Stimulated activated CD4-positive, alpha-beta T cell treated with anti-CD3 and anti-CD28 coated beads, Interleukin-15, amount 100 ng/mL, for 24 hours (primary cell): ENCODE results near the gene MIP.
A peak's percentile ranks its signal among the peaks of the same experiment; 100 is the strongest.
"Not testable (repeated sequence)": the region's sequence is repeated elsewhere in the genome, so short reads cannot be mapped to it uniquely, and the experiment has no call there.

ENCODE experiments used
- DNase-seq: peaks from one replicate; pipeline ENCODE4 v3.0.0-alpha.2; 2020

The MIP gene

GRCh38 chr12:56454557-56454956 lies at the start of gene MIP:
Gene MIP (minus strand): TSS chr12:56454657. CDS start chr12:56454613, 44 bp downstream.
- DNase-seq = no peak

GRCh38 chr12:56499879-56500278 lies 45.4 kb upstream of the MIP start:
- not testable (repeated sequence) for DNase-seq

- DNase-seq = not testable (repeated sequence)
These were observed 45.0 kb upstream of the MIP start for GRCh38 chr12:56499452-56499851.

DNA sequence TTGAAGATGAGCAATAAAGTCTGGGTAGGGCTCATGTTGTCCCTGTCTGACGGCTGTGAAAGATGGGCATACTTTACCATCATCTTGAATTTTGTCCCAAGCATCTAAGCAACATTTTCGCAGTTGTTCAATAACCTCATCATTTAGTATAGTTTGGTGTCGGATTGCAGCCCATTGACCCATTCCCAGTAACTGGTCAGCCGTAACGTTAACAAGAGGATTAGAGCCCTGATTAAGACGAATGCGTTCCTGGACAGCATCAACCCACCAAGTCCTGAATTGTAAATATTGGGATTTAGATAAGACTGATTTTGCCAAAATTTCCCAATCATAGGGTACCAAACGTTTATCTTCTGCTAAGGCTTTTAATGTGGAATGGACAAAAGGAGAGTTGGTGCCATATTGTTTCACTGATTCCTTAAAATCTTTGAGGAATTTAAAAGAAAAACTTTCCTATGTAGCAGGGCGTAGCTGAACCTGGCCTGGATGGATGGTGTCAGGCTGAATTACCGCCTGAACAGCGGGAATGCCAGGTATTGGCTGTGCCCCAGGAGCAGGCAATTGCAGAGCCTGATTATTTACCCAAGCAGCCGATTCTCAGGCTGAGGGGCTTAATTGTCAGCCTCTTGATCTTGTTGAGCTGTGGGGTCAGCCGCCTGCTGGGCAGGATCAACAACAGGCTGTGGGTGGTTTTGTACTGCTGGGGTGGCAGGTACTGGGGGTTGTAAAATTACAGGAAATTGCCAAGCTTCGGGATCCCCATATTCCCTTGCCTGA lies 43.9 kb upstream of the MIP start:
- not testable (repeated sequence) for DNase-seq

- DNase-seq = peak; percentile 76
These were observed 42.2 kb upstream of the MIP start for GRCh38 chr12:56496704-56497103.

DNA sequence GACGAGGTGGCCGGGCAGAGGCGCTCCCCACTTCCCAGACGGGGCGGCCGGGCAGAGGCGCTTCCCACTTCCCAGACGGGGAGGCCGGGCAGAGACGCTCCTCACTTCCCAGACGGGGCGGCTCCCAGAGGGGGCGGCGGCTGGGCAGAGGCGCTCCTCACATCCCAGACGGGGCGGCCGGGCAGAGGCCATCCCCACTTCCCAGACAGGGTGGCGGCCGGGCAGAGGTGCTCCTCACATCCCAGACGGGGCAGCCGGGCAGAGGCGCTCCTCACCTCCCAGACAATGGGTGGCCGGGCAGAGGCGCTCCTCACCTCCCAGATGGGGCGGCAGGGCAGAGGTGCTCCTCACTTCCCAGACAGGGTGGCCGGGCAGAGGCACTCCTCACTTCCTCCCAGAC lies 40.0 kb upstream of the MIP start:
- not testable (repeated sequence) for DNase-seq

DNA sequence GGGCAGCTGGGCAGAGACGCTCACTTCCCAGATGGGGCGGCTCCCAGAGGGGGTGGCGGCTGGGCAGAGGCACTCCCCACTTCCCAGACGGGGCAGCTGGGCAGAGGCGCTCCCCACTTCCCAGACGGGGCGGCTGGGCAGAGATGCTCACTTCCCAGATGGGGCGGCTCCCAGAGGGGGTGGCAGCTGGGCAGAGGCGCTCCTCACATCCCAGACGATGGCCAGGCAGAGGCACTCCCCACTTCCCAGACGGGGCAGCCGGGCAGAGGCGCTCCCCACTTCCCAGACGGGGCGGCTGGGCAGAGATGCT lies 39.6 kb upstream of the MIP start:
- DNase-seq = not testable (repeated sequence)

DNA sequence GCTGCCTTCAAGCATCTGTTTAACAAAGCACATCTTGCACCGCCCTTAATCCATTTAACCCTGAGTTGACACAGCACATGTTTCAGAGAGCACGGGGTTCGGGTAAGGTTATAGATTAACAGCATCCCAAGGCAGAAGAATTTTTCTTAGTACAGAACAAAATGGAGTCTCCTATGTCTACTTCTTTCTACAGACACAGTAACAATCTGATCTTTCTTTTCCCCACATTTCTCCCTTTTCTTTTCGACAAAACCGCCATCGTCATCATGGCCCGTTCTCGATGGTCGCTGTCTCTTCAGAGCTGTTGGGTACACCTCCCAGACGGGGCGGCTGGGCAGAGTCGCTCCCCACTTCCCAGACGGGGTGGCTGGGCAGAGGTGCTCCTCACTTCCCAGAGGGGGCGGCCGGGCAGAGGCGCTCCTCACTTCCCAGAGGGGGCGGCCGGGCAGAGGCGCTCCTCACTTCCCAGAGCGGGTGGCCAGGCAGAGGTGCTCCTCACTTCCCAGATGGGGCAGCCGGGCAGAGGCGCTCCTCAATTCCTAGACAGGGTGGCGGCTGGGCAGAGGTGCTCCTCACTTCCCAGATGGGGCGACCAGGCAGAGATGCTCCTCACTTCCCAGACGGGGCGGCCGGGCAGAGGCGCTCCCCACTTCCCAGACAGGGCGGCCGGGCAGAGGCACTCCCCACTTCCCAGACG lies 39.1 kb upstream of the MIP start:
- DNase-seq = not testable (repeated sequence)

DNA sequence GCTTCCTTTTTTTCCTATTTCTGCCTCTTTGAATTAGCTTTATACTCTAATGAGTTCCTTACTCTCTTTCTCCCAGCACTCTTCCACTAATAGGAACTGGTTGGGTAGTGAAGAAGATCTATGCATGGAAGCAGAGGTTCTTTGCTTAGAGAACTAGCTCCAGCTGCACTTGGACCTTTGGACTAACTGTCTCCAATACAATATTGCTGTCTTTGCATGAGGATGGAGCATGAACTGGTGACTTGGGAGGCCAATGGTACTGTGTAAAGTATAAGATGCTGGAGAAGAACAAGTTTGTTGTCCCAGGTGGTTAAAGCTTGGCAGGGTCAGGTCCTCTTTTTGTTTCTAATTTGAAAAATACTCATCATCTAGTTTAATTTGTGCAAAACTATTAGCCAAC lies 35.9 kb upstream of the MIP start:
- no peak for DNase-seq

DNA sequence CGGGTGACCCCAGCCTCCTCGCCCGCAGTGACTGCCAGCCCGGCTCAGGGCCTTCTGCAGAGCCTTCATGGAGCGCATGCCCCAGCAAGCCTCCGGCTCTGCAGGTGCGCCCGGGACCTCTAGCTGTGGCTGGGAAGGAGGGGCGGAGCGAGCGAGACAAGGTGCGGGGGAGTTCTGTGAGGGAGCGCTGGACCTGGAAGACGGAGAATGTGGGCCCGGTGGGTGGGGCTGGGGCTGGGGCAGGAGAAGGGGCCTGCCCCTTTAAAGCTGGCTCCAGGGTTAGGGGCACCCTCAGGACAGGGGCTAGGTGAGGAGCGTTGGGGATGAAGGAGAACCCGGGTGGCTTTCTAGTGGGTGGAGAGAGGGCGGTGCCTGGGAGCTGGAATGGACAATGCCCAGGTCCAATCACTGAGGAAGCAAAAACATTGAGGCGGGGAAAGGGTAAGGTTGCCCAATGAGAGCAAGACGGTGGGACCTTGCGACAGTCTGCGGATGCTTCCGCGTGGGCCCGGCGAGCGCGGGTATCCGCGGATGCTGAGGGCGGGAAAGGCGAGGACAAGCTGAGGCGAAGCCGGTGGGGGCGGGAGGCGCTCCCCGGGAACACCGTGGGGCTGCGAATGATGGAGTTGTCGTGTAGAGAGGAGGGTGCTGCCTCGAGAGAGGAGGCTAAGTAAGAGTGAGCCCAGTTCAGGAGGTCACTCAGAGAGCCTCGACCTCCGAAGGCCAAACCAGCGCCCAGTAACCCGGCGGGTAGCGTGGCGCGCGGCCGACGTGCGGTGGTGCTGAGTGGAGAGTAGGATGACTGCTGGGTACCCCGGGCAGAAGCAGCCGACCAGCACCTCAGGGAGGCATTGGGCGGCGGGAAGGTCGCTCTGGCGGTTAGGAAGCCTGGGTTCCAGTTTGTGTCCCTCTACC lies 33.8 kb upstream of the MIP start, which contains the start of gene GLS2:
Gene GLS2 (minus strand): TSS at position 121 of the 915 bp plus-strand sequence. CDS start 43 bp downstream, at position 78.
- peak; percentile 77 for DNase-seq

DNA sequence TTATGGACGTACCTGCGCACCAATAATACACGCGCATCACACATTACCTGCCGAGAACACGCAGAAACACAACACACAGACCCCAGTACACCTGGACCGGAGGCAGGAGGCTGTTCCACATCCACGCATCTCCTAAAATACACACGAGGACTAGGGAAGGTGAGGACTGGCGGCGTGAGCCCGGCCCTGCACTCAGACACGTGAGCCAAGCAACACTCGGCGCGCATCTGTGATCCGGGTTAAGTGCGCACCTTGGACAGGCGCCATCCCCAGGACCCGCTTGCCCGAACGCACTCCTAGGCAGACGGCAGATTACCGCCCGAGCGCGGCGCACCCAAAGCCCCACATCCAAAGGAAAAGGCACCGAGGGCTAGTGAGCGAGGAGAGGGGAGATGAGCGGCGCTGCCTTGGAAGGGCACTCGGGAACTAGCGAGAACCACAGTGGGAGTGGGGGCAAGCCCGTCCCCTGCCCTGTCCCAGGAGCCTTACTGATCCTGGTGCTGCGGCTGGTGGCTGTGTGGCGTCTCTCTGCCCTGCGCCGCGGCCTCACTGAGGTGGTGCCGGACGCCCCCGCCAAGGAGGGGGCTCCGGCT lies 33.1 kb upstream of the MIP start:
- DNase-seq = peak; percentile 41

DNA sequence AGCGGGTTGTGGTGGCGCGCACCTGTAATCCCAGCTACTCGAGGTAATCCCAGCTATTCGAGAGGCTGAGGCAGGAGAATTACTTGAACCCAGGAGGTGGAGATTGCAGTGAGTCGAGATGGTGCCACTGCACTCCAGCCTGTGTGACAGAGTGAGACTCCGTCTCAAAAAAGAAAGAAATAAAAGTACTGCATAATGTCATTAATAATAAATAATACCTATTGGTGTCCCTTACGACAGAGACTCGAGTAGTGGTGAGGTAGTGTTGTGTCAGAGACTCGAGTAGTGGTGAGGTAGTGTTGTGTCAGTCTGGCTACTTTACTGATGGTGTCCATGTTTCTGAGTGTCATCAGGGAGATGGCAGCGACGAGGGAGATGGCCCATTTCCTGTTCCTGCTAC lies 32.2 kb upstream of the MIP start:
- no peak for DNase-seq

DNA sequence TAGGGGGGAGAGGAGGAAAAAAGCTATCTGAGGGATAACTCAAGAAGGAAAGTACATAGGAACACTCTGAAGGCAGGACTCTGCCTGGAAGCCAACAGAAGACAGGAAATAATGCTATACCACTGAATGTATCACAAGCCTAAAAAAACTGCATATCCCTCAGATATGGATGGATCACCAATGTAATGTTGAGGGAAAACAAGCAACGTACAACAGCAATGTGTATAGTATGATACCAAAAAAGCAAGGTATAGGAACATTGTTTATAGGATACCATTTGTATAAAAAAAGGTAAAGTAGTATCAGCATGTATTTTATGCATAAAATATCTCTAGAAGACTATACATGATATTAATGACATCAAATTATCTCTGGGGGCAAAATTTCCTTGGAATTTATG lies 30.1 kb upstream of the MIP start:
- DNase-seq = no peak

GRCh38 chr12:56479625-56480024 lies 25.2 kb upstream of the MIP start:
- DNase-seq = no peak

GRCh38 chr12:56477521-56478225 lies 23.2 kb upstream of the MIP start:
- no peak for DNase-seq

DNA sequence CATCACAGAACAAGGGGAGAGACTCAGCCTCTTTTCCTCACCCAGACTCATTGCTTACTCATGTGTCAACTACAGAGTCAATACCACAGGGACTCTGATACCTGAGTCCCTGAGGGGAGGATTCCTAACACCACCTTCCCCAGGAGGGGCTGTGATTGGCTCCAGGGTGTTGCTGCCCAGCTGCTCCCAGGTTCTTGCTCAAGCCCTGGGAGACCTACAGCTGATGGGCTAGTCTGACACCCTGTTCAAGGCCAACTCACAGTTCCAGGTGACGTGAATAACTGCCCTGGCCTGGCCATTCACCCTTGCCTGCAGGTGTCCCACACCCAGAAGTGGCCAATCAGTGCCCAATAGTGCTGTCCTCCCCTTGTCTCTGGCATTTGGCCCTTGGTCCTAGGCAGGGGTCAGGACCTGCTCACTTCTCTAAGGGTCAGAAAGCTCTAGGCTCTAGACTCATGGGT lies 22.5 kb upstream of the MIP start:
- no peak for DNase-seq

GRCh38 chr12:56476143-56476542 lies 21.7 kb upstream of the MIP start:
- no peak for DNase-seq

GRCh38 chr12:56474389-56474788 lies 19.9 kb upstream of the MIP start:
- DNase-seq = no peak

DNA sequence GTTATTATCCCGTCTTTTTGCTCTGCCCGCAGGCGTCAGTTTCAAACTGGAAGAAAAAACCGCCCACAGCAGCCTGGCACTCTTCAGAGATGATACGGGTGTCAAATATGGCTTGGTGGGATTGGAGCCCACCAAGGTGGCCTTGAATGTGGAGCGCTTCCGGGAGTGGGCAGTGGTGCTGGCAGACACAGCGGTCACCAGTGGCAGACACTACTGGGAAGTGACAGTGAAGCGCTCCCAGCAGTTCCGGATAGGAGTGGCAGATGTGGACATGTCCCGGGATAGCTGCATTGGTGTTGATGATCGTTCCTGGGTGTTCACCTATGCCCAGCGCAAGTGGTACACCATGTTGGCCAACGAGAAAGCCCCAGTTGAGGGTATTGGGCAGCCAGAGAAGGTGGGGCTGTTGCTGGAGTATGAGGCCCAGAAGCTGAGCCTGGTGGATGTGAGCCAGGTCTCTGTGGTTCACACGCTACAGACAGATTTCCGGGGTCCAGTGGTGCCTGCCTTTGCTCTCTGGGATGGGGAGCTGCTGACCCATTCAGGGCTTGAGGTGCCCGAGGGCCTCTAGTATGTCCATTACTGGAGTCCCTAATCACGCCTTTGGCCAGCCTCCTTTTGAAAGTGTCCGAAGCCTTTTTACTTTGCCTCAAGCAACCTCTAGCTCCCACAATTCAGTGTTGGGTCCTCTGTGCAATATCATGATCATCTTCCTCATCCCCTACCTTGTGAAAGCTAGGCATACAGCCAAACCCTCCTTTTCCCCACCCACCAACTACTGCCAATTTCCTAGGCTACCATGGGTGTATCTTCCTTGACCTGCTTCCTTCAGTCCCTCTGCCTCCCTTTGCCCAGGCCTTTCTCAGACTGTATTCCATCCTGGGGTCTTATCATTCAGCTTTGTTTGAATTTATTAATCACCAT lies 14.8 kb upstream of the MIP start:
- peak; percentile 20 for DNase-seq

- peak; percentile 94 for DNase-seq
These were observed 14.0 kb upstream of the MIP start, which contains the start of gene SPRYD4 for GRCh38 chr12:56468216-56469006. Gene SPRYD4 (plus strand): TSS chr12:56468578. CDS start chr12:56468592, 14 bp downstream.
